WTC11 (cell line): ENCODE results near the gene GALNTL6.

Source experiments
- CREM ChIP-seq: sonication (generic); formaldehyde crosslinking; IDR thresholded peaks from 2 replicates; pipeline ENCODE4 v1.8.1; 2022; ENCODE audit warnings: mild to moderate bottlenecking, missing genetic modification reagents, moderate library complexity
- ELF4 ChIP-seq: sonication (generic); formaldehyde crosslinking; IDR thresholded peaks from 2 replicates; pipeline ENCODE4 v1.8.1; 2022; ENCODE audit warnings: low read depth, mild to moderate bottlenecking, moderate library complexity, missing genetic modification reagents
- ESRRA ChIP-seq: sonication (generic); formaldehyde crosslinking; IDR thresholded peaks from 2 replicates; pipeline ENCODE4 v1.8.1; 2022; ENCODE audit warnings: mild to moderate bottlenecking, missing genetic modification reagents, borderline replicate concordance
- NR2C2 ChIP-seq: sonication (generic); formaldehyde crosslinking; IDR thresholded peaks from 2 replicates; pipeline ENCODE4 v1.8.0; 2022; ENCODE audit warnings: mild to moderate bottlenecking, missing genetic modification reagents
- RELA ChIP-seq: sonication (generic); formaldehyde crosslinking; IDR thresholded peaks from 2 replicates; pipeline ENCODE4 v1.8.1; 2022; ENCODE audit warnings: missing genetic modification reagents, mild to moderate bottlenecking, borderline replicate concordance
- TF ChIP-seq, protein P1 (sequence below): fragments of 200-600 bp; IDR thresholded peaks from 2 replicates; pipeline ENCODE4 v1.8.0; 2022; ENCODE audit warnings: antibody characterized with exemption
- TF ChIP-seq, protein P2 (sequence below): sonication (generic); formaldehyde crosslinking; IDR thresholded peaks from 2 replicates; pipeline ENCODE4 v1.8.1; 2022; ENCODE audit warnings: low read depth, mild to moderate bottlenecking, moderate library complexity, missing genetic modification reagents, borderline replicate concordance
- TF ChIP-seq, protein P3 (sequence below): sonication (generic); formaldehyde crosslinking; IDR thresholded peaks from 2 replicates; pipeline ENCODE4 v1.8.0; 2023; ENCODE audit warnings: missing genetic modification reagents

DNA sequence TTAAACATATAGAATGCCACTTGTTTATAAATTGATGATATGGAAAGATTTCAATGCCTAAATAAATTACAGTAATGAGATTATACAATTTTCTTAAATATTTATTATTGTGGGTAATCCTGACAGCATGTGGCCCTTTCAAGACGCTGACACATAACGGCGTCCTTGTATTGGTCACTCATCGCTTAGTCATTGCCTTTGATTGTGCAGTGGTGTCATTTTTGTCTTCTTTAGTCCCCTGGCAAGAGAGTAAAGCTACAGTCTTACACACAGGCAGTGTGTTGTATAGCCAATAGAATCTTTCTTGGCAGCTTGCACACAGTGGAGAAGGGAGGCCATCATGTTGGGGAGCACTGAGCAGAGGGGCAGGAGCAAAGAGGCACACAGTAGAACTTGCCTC, 993.6 kb downstream of the GALNTL6 start:
- TF ChIP-seq, protein P1, sequence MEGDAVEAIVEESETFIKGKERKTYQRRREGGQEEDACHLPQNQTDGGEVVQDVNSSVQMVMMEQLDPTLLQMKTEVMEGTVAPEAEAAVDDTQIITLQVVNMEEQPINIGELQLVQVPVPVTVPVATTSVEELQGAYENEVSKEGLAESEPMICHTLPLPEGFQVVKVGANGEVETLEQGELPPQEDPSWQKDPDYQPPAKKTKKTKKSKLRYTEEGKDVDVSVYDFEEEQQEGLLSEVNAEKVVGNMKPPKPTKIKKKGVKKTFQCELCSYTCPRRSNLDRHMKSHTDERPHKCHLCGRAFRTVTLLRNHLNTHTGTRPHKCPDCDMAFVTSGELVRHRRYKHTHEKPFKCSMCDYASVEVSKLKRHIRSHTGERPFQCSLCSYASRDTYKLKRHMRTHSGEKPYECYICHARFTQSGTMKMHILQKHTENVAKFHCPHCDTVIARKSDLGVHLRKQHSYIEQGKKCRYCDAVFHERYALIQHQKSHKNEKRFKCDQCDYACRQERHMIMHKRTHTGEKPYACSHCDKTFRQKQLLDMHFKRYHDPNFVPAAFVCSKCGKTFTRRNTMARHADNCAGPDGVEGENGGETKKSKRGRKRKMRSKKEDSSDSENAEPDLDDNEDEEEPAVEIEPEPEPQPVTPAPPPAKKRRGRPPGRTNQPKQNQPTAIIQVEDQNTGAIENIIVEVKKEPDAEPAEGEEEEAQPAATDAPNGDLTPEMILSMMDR: no peak
- TF ChIP-seq CREM (CRISPR knock-in tag) (no peak), ESRRA (CRISPR knock-in tag) (no peak), RELA (CRISPR knock-in tag) (no peak), ELF4 (CRISPR knock-in tag) (no peak), NR2C2 (CRISPR knock-in tag) (no peak)
- TF ChIP-seq, protein P2, sequence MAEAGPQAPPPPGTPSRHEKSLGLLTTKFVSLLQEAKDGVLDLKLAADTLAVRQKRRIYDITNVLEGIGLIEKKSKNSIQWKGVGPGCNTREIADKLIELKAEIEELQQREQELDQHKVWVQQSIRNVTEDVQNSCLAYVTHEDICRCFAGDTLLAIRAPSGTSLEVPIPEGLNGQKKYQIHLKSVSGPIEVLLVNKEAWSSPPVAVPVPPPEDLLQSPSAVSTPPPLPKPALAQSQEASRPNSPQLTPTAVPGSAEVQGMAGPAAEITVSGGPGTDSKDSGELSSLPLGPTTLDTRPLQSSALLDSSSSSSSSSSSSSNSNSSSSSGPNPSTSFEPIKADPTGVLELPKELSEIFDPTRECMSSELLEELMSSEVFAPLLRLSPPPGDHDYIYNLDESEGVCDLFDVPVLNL (CRISPR knock-in tag): no peak
- TF ChIP-seq, protein P3, sequence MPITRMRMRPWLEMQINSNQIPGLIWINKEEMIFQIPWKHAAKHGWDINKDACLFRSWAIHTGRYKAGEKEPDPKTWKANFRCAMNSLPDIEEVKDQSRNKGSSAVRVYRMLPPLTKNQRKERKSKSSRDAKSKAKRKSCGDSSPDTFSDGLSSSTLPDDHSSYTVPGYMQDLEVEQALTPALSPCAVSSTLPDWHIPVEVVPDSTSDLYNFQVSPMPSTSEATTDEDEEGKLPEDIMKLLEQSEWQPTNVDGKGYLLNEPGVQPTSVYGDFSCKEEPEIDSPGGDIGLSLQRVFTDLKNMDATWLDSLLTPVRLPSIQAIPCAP (CRISPR knock-in tag): no peak
